HG02885 (cell line): ENCODE measurements around the gene AP1S1.
"Not testable (repeated sequence)": the region's sequence is repeated elsewhere in the genome, so short reads cannot be mapped to it uniquely, and the experiment has no call there.

Experiments used
- ATAC-seq: cut with Tn5 transposase; IDR thresholded peaks from one replicate; pipeline ENCODE4 v1.9.1; 2021; ENCODE audit warnings: mild to moderate bottlenecking; ENCODE audit not compliant: unreplicated experiment, poor library complexity

Gene AP1S1

DNA sequence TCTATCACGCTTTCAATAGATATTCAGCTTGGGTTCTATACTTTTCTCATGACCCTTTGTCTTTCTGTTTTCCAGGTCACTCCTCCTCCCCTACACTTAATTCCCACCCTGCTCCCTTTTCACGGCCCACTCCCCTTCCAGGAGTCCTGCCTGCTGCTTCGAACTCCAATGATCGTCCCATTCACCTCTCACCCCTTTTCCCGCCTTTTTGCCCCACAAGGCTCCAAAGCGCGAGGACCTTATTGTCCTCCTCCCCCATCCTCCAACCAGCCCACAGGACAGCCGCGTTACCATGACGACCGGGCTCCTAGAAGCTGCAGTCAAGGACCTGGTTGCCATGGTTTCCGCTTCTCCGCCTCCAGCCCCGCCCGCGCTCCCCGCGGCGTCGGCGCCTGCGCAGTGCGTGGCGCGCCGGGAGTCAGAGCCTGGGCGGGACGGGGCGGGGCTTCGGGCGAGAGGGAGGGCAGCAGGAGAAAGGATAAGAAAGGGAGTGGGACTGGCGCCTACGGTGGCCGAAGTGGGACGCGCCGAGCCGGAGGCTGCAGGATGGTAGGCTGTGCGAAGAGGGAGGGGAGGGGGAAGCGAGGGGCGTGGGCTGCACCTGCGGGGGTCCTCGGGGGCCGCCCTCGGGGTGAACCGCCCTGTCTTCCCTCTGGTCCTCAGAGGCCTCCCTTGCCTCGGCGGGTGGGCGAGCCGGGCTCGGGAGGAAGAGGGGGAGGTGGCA, at the start of gene AP1S1:
TSS of gene AP1S1 (plus strand) at position 508 of the 724 bp plus-strand sequence. CDS start at position 547, 39 bp downstream.
- peak; percentile 83 for ATAC-seq

DNA sequence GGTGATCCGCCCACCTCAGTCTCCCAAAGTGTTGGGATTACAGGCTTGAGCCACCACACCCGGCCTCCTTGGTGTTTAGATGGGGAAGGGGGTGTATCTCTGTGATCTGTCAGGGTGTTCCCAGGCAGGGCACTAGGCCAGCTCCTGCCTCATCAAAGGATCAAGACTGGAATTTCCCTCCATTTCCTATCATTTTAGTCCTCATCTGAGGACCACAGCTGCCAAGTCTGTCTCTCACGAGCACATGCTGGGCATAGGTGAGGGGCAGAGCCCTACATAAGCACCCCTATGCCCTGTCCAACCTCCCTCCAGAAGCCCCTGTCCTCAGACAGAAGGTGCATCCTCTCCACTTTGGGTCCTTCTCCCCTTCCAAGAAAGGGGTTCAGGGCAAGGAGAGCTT, 49.5 kb upstream of the AP1S1 start:
- no peak for ATAC-seq

DNA sequence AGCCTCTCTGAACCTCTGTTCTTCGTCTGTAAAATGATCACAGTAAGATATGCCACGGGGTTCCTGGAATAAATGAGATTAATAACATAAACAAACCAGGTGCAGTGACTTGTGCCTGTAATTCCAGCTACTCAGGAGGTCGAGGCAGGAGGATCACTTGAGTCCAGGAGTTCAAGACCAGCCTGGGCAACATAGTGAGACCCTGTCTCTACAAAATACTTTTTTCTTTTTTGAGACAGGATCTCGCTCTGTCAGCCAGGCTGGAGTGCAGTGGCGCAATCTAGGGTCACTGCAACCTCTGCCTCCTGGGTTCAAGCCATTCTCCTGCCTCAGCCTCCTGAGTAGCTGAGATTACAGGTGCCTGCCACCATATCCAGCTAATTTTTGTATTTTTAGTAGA, 49.0 kb upstream of the AP1S1 start:
- not testable (repeated sequence) for ATAC-seq

DNA sequence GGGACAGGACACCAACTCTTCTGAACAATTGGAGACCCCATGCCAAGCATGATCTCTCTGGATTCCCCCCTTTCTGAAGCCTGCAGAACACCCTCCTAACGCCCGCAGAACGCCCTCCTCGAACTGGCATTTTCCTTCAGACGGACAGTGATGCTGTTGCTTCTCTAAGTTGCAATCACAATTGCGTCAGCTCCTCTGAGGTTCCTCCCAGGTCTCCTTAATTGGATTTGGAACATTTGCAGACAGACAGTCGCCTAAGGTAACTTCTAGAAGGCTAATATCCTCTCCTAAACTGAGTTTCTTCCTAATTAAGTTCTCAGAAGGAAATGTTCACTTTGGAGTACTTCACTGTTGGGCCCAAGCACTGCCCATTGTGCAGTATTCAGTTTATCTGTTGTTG, 47.9 kb upstream of the AP1S1 start:
- no peak for ATAC-seq

DNA sequence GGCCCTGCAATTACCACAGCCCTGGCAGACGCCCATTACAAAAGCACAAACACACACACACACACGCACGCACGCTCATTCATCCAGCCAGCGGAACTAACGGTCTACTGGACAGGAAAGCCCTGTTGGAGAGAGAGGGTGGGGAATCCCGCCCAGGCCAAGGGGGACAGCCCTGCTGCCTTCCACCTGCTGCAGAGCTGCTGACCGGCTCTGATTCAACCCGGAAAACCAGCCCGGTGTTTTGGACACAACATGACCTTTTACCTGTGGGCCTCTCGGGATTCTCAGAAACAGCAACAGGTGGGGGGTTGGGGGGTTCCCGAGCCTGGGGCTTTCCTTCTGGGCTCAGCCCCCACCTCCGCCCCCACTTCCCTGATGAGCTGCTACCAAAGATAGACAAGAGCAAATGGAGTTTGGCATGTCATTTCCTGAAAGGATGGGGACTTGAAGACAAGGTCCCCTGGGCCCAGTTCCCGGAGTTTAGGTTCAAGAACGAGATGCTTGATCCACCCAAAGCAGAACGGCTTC, 45.9 kb upstream of the AP1S1 start:
- peak; percentile 50 for ATAC-seq

DNA sequence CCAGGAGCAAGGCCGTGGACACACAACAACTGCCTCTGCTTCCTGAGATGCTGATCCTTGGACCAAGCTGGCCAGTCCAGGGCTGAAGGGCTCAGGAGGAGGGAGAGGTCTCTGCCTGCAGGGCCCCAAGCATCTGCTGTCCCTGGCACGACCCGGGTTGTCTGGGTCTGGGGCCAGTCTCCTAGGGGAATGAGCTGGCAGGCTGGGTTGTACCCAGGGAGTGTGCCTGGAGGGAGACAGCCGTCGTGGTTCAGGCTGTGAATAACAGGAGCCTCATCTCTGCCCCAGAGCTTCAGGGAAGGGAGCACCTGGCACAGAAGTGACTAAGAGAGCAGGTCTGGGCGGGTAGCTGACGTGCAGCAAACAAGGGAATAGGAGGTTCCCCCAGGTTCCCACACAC, 45.3 kb upstream of the AP1S1 start:
- no peak for ATAC-seq

DNA sequence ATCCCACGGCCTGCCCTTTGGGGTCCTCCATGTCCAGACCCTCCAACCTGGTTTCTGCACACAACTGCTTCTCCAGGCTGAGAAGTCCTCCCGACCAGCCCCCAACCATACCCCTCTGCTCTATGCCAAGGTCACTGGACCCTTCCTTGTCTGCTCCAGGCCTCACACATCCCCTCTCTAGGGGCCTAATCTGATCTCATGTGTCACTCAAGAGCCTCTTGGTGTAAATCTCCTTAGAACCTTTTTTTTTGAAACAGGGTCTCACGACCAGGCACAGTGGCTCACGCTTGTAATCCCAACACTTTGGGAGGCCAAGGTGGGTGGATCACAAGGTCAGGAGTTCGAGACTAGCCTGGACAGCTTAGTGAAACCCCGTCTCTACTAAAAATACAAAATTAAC, 44.9 kb upstream of the AP1S1 start:
- ATAC-seq = no peak

DNA sequence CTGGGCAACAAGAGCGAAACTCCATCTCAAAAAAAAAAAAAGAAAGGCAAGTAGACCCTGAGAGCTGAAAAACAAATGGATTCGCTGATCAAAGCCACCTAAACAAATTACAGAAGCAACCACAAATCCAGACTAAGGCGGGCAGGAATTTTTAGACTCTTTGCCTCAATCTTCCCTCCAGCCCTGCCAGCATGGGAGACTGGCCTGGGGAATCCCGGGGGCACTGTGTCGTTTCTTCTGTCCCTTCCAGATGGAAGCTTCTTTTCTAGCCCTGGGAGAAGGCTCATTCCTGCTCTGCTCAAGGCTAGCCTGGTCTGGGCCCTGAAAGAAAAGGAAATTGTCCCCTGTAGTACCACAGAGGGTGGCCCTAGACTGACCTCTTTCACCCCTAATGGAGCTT, 43.0 kb upstream of the AP1S1 start:
- no peak for ATAC-seq

DNA sequence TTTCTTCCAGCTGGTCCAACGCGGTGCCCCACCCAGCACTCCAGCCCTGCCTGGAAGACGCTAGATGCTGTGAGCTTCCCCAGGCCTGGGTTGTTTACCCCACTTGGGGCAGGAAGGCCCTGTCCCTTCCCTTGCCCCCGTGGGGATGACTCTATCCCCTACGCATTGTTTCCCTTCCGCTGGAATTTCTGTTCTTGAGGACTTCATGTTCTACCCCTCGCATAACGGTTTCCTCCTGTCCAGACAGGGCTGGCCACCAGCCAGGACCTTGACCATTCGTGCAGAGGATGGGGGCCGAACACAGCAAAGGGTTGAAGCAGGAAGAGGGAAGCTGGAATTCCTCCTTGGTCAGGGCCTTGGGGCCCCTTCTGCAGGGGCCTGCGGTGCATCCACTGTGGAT, 42.0 kb upstream of the AP1S1 start:
- ATAC-seq = no peak

DNA sequence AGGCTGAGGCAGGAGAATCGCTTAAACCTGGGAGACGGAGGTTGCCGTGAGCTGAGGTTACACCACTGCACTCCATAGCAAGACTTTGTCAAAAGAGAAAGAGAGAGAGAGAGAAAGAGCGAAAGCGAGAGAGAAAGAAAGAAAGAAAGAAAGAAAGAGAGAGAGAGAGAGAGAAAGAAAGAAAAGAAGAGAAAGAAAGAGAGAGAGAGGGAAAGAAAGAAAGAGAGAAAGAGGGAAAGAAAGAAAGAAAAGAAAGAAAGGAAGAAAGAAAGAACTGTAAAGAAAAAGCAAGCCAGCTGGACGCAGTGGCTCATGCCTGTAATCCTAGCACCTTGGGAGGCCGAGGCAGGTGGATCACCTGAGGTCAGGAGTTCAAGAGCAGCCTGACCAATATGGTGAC, 41.1 kb upstream of the AP1S1 start:
- not testable (repeated sequence) for ATAC-seq

DNA sequence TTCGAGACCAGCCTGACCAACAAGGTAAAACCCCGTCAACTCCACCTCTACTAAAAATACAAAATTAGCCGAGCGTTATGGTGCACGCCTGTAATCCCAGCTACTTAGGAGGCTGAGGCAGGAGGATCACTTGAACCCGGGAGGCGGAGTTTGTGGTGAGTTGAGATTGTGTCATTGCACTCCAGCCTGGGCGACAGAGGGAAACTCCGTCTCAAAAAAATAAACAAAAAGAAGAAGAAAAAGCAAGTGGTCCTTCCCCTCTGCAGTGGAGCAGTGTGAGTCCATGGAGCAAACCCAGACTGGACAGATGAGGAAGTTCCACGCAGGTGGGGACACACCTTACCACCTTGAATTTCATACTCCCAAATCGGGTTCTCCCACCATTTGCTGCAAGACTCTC, 40.4 kb upstream of the AP1S1 start:
- ATAC-seq = no peak

DNA sequence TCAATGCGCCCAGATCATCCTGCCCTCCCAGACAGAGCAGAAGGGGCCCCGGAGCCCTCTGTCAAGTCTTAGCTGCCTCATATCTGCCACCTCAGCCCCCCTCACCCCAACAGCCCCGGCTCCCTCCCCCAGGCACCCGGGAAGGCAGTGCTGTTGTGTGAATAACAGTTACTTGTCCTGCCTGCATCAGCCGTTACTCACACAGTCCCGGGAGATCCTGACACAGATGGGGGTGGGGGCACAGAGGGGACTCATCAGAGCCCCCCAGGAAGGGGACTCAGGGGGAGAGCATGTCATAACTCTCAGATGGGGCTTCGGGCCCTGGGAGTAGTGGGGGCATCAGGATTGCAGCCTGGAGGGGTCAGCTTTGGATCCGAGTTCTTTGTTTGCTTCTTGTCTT, 39.8 kb upstream of the AP1S1 start:
- no peak for ATAC-seq

DNA sequence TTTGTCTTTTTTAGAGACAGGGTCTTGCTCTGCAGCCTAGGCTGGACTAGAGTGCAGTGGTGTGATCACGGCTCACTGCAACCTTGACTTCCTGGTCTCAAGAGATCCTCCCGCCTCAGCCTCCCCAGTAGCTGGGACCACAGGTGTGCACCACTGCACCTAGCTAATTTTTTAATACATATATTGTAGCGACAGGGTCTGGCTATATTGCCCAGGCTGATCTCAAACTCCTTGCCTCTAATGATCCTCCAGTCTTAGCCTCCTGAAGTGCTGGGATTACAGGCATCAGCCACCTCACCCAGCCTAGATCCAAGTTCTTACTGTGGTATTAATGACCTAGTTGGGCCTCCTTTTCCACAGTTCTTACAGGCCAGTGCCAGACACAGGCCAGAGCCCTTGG, 39.1 kb upstream of the AP1S1 start:
- ATAC-seq = no peak

DNA sequence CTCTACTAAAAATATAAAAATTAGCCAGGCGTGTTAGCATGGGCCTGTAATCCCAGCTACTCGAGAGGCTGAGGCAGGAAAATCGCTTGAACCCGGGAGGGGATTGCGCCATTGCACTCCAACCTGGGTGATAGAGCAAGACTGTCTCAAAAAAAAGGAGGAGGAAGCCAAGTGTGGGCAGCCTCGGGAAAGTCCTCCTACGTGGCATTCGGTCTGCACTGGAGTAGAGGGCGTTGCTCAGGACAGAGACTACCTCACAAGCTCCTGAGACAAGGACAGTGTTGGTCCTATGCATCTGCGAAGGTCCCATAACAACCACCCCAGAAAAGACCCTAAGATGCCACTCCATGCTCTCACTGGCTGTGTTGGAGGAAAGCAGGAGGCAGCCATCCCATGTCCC, 37.4 kb upstream of the AP1S1 start:
- no peak for ATAC-seq

DNA sequence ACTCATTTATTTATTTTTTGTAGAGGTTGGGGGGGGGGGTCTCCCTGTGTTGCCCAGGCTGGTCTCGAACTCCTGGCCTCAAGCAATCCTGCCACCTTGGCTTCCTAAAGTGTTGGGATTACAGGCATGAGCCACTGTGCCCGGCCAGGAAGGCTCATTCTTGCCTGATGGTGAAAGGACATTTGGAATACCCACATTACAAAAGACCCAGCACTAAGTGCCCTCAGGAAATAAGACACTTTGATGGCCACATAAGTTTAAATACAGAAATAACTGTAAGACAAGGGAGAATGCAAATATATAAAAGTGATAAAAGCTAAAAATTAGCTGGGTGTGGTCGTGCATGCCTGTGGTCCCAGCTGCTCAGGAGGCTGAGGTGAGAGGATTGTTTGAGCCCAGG, 35.4 kb upstream of the AP1S1 start:
- no peak for ATAC-seq

DNA sequence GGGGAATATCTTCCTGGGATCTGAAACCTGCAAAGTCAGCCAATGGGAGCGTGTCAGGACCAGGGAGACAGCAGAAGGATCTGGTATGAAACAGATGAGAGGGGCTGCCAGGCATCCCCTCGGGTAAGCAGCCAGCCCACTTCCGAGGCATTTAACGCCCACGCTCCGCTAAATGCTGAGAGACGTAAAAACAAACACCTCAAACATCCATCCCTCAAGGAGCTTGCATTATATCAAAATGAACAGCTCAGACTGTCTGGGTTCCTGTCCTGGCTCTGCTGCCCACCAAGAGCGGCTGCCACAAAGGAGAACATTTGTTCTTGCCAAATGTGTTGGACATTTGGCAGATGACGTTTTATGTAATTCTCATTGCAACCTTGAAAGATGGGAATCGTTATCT, 34.4 kb upstream of the AP1S1 start:
- ATAC-seq = no peak

DNA sequence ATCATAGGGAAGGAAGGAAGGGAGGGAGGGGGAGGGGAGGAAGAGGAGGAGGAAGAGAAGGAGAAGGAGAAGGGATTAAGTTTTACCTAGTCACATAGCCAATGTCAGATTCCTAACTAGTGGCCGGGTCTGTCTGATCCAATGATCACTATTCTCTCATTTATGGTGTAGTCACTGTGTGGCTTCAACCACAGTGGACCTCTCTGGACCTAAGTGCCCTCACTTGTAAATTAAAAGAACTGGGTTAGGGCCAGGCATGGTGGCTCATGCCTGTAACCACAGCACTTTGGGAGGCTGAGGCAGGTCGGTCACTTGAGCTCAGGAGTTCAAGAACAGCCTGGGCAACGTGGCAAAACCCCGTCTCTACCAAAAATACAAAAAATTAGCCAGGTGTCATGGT, 34.0 kb upstream of the AP1S1 start:
- ATAC-seq = no peak

DNA sequence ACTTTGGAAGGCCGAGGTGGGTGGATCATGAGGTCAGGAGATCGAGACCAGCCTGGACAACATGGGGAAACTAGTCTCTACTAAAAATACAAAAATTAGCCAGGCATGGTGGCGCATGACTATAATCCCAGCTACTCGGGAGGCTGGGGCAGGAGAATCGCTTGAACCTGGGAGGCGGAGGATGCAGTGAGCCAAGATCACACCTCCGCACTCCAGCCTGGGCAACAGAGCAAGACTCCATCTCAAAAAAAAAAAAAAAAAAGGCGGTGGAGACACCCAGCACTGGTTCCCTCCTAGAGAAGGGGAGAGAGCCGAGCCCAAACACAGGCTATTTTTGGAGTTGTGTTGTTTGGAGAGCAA, 32.7 kb upstream of the AP1S1 start:
- not testable (repeated sequence) for ATAC-seq

DNA sequence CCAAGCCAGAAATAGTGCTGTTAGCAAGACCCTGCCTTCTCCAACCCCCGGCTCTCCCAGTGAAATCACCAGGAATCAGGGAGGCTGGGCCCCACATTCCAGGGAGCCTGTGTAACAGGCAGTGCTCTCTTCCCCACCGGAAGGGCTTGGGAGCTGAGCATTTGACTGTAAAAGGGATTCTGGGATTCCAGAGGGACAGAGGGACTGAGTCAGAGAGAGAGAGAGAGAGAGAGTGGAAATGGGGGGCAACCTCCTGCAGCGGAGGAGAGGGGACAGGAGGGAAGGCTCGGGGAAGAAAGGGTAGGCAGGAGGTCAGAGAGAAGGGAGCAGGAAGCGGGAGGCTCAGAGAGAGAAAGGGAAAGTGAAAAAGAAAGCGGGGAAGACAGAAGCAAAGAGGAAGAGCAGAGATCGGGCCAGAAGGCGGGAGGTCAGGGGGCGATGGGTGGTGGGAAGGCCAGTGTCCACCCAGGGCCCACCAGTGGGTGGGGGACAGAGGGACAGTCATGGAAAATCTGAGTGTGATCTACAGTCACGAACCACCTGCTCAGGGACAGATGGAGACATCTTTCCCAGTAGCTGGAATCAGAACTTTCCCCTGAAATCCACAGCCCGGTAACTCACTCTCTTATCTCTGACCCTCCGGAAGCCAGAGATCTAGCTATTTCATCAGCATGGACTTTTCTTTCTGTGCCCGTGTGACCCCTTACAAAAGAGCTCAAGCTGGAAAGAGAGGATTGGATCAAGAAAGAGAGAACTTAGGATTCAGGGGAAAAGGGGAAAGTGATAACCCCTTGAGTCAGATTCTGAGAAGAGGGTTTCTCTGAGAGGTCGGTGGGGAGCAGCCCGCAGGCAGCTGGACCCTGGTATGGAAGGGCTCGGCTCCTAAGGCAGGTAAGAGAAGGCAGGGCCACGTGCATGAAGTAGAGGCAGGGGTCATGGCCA, 32.0 kb upstream of the AP1S1 start:
- no peak for ATAC-seq

DNA sequence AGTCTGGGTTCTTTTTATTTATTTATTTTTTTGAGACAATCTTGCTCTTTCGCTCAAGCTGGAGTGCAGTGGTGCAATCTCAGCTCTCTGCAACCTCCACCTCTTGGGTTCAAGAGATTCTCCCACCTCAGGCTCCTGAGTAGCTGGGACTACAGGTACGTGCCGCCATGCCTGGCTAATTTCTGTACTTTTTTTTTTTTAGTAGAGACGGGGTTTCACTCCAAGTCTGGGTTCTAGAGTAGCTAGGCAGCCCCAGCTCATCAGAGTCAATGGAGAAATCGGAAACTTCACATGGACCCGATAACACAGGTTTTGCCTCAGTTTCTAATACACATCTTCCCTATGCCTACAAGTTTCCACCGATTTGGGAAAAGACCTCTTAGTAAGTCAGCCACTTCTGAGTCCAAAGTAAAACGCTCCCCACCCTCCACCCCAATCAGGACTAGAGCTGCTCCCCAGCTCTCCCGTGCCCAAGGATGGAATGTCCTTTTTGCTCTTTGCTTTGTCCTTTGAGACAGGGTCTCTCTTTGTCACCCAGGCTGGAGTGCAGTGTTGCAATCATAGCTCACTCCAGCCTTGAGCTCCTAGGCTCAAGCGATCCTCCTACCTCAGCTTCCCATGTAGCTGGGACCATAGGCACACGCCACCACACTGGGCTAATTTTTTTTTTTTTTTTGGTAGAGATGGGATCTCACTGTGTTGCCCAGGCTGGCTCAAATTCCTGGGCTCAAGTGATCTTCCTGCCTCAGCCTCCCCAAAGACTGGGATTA, 31.2 kb upstream of the AP1S1 start:
- ATAC-seq = no peak

DNA sequence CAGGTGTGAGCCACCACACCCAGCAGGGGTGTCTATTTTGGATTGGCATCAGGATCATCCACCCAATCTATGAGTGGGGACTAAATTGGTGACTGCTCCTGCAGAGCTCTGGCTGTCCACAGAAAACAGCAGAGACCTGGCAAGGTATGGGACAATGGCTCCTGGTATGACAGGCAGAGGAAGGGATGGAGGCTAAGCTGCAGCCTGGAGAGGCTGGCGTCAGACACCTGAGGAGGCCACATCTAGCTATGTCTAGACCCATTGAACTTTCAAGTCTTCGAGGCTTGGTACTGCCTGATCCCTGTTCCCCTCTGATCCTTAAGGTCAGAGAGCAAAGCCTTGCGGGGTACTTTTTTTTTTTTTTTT, 30.6 kb upstream of the AP1S1 start:
- ATAC-seq = no peak
